ENCODE data around the gene HTR4.

The HTR4 gene

GRCh38 chr5:148467958-148468357 is 186.4 kb downstream of the HTR4 start:
- TF ChIP-seq CTCF (conservative IDR thresholded peaks at IDR 0.05; ENCODE audit: low read depth), result no peak
- H3K27ac ChIP-seq, result no peak overlapping the region
- ChIA-PET POLR2A (ENCODE audit: low non-redundant PET) (no interaction called here), CTCF (no interaction called here)
- DNase-seq (ENCODE audit: low spot score), result no peak

GRCh38 chr5:148466236-148466580 is 188.1 kb downstream of the HTR4 start:
- no peak for DNase-seq (ENCODE audit: low spot score)
- CTCF ChIA-PET, result interaction anchor here (0.6 to 1.1 kb wide), 2 partner anchors 9 to 99 kb away, joined by 3 to 4 read pairs; no protein-coding TSS in a partner anchor
- no peak for TF ChIP-seq CTCF (conservative IDR thresholded peaks at IDR 0.05; ENCODE audit: low read depth)
- H3K27ac ChIP-seq, result no peak overlapping the region
- POLR2A ChIA-PET (ENCODE audit: low non-redundant PET), result no interaction called here

GRCh38 chr5:148465381-148466235 is 188.7 kb downstream of the HTR4 start:
- no peak overlapping the region for H3K27ac ChIP-seq
- CTCF ChIA-PET, result interaction anchor here (0.6 to 1.1 kb wide), 2 partner anchors 9 to 519 kb away, joined by 3 to 5 read pairs; no protein-coding TSS in a partner anchor
- POLR2A ChIA-PET (ENCODE audit: low non-redundant PET), result no interaction called here
- no peak for DNase-seq (ENCODE audit: low spot score)
- no peak for TF ChIP-seq CTCF (conservative IDR thresholded peaks at IDR 0.05; ENCODE audit: low read depth)

- DNase-seq (ENCODE audit: low spot score), result no peak
- CTCF ChIA-PET, result interaction anchor here (0.5 to 0.6 kb wide), 3 partner anchors 107 to 657 kb away, joined by 3 read pairs; no protein-coding TSS in a partner anchor
- POLR2A ChIA-PET (ENCODE audit: low non-redundant PET), result no interaction called here
- TF ChIP-seq CTCF (conservative IDR thresholded peaks at IDR 0.05; ENCODE audit: low read depth), result no peak
- H3K27ac ChIP-seq, result no peak overlapping the region
Observed at GRCh38 chr5:148459669-148460068, 194.7 kb downstream of the HTR4 start.

GRCh38 chr5:148458036-148458888 is 196.1 kb downstream of the HTR4 start:
- POLR2A ChIA-PET (ENCODE audit: low non-redundant PET), result no interaction called here
- DNase-seq (ENCODE audit: low spot score), result no peak
- no peak overlapping the region for H3K27ac ChIP-seq
- TF ChIP-seq CTCF (conservative IDR thresholded peaks at IDR 0.05; ENCODE audit: low read depth), result no peak
- CTCF ChIA-PET, result interaction anchor here (0.6 to 4.0 kb wide), 2 partner anchors 273 to 778 kb away, joined by 4 to 14 read pairs; no protein-coding TSS in a partner anchor

- no peak overlapping the region for H3K27ac ChIP-seq
- no peak; the same call in 1 of the 2 replicates for TF ChIP-seq CTCF (conservative IDR thresholded peaks at IDR 0.05; ENCODE audit: low read depth)
- POLR2A ChIA-PET (ENCODE audit: low non-redundant PET), result no interaction called here
- peak; percentile 54 for DNase-seq (ENCODE audit: low spot score)
- CTCF ChIA-PET, result interaction anchor here (0.6 to 4.0 kb wide), 3 partner anchors 9 to 852 kb away, joined by 3 to 14 read pairs (median 3); no protein-coding TSS in a partner anchor
Observed at GRCh38 chr5:148457183-148457620, 197.1 kb downstream of the HTR4 start.
